Limb (tissue), 2 donors: ENCODE results near the gene SIX2.

Experiments
- DNase-seq, 2 donors: peaks; one replicate each; pipeline ENCODE4 v3.0.0-alpha.2; 2016; ENCODE audit errors: extremely low spot score in 2 of 2

The SIX2 gene

DNA sequence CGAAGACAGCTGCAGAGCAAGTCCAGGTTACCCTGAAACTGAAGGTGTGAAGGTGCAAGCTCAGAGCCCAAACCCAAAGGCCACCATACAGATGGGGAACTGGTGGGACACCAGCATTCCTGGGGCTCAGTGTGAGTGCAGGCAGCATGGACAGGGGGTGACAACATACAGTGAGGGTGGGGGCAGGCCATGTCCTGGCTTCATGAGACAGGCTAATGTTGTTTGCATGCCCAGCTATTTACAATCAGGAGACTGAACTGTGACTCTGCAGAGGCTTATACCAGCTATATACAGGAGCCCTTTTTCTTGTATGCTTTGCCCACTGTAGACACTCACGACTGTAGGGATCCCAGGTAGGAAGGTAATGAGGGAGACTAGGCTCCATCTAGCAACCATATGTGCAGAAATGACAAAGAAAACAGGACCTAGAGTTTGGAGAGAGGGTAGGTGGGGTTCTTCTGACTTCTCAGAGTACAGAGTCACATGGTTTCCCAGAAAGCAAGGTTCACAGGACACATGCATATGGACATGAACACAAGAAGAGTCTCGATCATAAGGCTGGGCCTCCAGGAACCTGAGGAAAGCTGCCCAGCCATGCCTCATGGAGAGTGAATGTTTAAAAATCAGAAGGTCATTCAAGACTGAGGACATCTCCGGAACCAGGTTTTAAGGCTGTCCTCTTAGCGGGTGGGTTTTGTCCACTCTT is 41.4 kb downstream of the SIX2 start:
- no peak for DNase-seq

GRCh38 chr2:44967056-44967455 is 42.2 kb downstream of the SIX2 start:
- no peak for DNase-seq

DNA sequence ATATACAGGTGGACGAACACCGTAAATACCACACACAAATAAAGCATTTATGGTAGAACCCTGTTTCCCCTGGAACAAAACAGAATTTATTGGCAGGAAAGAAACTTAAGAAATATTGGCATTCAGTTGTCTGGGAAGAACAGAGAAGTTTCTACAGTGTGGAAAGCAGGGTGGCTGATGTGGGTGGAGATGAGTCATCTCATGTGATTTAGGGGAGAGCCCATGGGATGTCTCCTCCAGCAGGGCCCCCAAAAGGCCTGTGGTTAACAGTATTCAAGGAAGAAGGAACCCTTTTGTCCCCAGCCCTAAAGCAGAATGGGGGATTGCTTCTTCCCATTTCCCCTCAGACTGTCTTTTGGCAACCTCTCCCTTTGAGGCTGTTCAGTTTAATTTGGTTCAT is 43.6 kb downstream of the SIX2 start:
- DNase-seq: no peak

- peak in 1 of 2 donors; percentile 67 for DNase-seq
Measured at GRCh38 chr2:44964752-44965236, 44.5 kb downstream of the SIX2 start.

DNA sequence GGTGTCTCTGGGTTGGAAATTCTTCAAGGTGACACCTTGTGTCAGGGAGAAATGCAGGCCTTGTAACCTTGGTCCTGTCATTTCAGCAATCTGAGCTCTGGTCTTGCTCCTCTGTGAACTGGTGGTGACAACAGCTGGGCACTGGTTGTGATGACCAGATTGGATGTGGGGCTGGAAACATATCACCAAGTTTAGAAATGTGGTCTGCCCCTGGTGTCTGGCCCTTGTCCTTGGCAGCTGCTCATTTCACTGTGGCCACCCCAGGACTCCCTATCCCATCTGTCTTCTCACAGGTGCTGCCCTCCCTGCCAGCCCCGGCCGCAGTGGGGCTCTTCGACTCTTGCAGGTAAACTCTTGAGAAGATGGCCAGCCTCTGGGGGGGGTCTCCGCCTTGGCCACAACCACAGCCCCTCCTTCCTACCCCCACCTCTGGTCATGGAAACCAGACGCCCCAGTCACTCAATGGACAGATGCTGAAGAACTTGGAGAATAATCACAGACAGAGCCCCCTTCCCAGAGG is 47.0 kb downstream of the SIX2 start:
- DNase-seq: no peak

DNA sequence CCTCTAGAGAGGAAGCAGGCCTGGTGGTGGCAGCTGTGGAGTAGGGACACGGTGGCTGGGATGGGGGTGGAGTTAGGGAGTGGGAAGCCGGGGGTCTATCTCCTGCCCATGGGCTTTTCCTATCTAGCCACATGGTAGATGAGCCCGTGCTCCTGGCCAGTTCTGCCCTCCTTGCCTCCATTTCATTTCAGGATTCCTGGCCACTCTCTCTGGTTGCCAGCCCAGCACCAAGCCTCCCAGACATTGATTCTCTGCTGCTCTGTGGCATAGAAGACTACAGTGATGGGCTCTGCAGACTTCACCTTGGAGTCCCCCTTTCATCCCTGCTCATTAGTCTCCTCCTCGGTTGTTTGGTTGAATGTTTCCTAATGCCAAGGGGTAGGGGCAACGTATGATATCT is 48.4 kb downstream of the SIX2 start:
- no peak for DNase-seq

GRCh38 chr2:44959855-44960254 is 49.4 kb downstream of the SIX2 start:
- DNase-seq: no peak

- no peak for DNase-seq
Measured at GRCh38 chr2:44957656-44958327, 51.5 kb downstream of the SIX2 start.

DNA sequence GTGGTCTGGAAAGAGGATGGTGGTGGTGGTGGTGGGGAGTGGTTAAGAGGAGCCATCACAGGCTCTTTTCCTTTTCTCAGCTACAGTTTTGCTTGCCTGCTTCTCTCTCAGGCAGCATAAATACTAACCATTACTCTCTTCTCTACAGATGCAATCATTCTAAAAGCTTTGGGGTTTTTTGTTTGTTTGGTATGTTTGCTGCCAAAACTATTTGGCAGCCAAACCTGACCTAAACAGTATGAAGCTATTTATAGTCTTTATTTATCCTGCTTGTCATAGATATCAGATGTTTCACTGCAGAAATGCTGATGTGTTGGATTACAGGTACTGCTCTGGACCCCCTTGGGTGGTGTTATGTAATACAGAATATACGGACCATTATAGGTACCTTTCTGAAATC is 52.4 kb downstream of the SIX2 start:
- DNase-seq: no peak

DNA sequence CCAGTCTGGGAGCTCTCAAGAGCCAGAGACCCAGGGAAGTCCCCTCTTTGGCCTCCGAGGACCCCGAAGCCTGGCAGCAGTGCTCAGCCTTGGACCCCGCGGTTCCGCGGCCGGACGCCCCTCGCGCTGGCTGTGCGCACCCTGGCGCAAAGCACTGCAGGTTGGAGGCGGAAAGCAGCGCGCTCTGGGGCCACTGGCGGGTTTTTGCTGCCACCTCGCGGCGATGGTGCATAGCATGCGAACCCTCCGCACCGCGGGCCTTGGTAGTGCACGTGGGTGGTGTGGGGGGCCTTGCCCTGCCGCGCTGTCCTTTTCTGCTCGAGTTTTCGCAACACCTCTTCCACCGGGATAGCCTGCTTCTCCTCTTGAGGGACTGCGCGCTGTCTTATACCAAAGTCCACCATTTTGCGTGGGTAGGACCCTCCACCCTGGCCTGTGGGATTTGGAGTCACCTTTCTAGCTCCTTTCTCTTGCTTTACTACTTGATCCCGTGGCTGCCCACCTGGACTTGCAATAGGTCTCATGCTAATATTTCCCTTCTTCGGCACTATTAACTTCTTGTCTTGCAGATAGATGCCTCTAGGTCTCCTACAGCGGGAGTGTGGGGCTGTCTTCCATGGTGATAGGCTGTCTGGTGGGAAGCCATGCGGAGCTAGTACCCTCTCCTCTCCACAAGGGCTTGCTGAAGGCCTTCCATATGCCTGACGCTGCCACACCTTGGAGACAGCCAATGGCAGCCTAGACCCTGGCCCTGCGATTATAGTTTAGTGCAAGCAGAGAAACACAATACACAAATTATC is 53.5 kb downstream of the SIX2 start:
- DNase-seq: peak; percentile 64 to 90
